ENCODE results near the gene FAM174B. TPM values are rescaled to one million over a fixed set of nuclear protein-coding genes. Genes with fewer than 3 reads are reported as not detected.

FAM174B gene
- total and polyA plus RNA-seq, 8 donors = 26.0 to 122 (median 64.7) TPM

DNA sequence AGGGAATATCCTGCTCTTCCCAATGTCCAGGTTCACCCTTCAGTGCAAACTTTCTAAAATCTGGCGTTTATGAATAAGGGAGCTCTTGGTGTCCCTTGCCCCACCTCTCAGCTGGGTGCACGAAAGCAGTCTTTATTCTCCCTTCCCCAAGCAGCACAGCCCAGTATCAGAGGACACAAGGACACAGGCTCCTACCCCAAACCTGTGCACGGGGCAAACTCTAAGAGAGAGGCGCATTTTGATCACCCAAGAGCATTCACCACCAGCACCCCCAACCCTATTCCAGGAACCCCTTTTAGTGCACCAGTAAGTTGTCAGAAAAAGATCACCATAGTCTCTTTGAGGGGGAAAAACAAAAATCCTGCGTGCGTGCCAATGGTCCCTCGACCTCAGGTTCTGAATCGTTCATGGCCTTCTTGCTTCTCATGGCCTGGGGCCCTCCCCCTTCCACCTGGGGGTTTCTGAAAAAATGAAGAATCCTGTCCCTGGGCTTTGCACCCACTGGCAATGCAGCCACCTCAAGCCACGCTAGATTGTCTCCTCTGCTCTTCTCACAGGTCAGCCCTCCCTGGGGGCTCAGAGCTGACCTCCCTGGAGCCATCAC lies 78.9 kb downstream of the FAM174B start:
- H3K4me1 ChIP-seq = no peaks in the 10 kb centered on the region
- TF ChIP-seq, protein P1, sequence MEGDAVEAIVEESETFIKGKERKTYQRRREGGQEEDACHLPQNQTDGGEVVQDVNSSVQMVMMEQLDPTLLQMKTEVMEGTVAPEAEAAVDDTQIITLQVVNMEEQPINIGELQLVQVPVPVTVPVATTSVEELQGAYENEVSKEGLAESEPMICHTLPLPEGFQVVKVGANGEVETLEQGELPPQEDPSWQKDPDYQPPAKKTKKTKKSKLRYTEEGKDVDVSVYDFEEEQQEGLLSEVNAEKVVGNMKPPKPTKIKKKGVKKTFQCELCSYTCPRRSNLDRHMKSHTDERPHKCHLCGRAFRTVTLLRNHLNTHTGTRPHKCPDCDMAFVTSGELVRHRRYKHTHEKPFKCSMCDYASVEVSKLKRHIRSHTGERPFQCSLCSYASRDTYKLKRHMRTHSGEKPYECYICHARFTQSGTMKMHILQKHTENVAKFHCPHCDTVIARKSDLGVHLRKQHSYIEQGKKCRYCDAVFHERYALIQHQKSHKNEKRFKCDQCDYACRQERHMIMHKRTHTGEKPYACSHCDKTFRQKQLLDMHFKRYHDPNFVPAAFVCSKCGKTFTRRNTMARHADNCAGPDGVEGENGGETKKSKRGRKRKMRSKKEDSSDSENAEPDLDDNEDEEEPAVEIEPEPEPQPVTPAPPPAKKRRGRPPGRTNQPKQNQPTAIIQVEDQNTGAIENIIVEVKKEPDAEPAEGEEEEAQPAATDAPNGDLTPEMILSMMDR (IDR thresholded peaks at IDR 0.05) = no peak
- intact Hi-C loops (cut with DNase I) = no loop called here
- no peaks in the 10 kb centered on the region for H3K9me3 ChIP-seq
- ATAC-seq = no peak
- WGBS, 2 donors = 94% methylated on average over 9 of the region's 9 CpGs
- no peak overlapping the region for H3K4me3 ChIP-seq
- FAIRE-seq = no peak
- H3K27ac ChIP-seq = no peak overlapping the region
- DNase-seq = no peak
- no peaks in the 10 kb centered on the region for H3K36me3 ChIP-seq
- H3K27me3 ChIP-seq = no peaks in the 10 kb centered on the region

DNA sequence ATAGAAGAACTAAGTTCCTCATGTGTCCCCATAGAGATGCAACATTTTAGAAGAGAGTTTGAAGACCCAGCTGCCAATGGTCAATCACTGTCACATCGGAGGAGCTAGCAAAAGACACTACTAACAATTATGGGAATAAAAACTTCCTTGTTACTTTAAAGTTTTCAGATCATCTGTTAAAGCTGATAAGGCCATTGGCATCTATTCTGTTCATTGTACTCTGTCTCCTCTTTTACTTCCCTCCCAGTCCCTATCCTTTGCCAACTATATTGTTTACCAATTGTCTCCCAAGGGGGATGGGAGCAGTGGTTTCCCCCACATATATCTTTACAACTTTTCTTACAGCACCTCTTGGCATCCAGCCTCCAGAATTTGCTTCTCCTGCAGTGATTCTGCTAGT lies 81.0 kb downstream of the FAM174B start:
- Histone ChIP-seq H3K4me1 (no peaks in the 10 kb centered on the region), H3K36me3 (no peaks in the 10 kb centered on the region), H3K4me3 (no peak overlapping the region), H3K27me3 (no peaks in the 10 kb centered on the region), H3K27ac (no peak overlapping the region), H3K9me3 (no peaks in the 10 kb centered on the region)
- intact Hi-C loops (cut with DNase I) = no loop called here
- ATAC-seq (no peak), FAIRE-seq (no peak), DNase-seq (no peak)
- TF ChIP-seq, protein P1 (IDR thresholded peaks at IDR 0.05) = no peak
- WGBS, 2 donors = 82 to 94% methylated on average over 1 of the region's 1 CpG

DNA sequence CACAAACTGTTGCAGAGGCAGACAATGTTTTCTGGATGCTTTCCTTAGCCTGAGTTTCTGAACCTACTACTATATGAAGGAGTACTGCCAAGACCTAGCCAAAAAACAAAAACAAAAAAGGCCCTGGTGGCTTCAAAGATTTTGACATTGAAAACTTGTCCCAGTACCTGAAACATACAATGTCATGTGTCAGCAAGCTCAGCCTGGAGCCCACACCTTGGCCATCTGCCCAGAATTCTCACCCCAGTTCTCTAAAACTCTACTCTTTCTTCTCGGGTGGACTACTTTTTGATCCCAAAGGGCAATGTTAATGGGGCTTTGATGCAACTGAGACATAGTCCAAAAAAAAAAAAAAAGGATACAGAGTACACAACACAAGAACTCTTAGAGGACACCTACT lies 81.4 kb downstream of the FAM174B start:
- WGBS, 2 donors = 52 to 57% methylated on average over 1 of the region's 1 CpG
- TF ChIP-seq, protein P1 (IDR thresholded peaks at IDR 0.05) = no peak
- no peaks in the 10 kb centered on the region for H3K27me3 ChIP-seq
- no peak for DNase-seq
- H3K27ac ChIP-seq = no peak overlapping the region
- H3K4me3 ChIP-seq = no peak overlapping the region
- no peaks in the 10 kb centered on the region for H3K36me3 ChIP-seq
- FAIRE-seq = no peak
- no peak for ATAC-seq
- no peaks in the 10 kb centered on the region for H3K4me1 ChIP-seq
- intact Hi-C loops (cut with DNase I) = no loop called here
- H3K9me3 ChIP-seq = no peaks in the 10 kb centered on the region

DNA sequence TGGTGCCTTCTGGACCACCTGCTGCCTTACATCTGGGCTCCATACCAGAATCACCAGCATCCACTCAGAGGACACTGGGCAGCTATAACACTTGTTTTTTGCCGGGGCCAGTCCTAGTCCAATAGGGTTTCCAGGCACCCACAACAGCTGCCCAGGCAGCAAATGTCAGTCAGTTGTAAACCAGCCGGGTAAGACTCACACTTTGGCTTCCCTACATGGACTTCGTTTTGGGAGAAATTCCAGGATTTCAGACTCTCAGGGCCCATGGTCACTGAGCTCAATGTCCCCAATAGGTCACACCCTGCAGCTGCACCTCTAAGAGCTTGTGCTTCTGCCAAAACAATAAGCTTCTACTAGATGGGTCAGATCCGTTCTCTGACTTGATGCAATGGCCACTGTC lies 83.8 kb downstream of the FAM174B start:
- no peak overlapping the region for H3K27ac ChIP-seq
- no peak for ATAC-seq
- FAIRE-seq = no peak
- H3K4me1 ChIP-seq = no peaks in the 10 kb centered on the region
- intact Hi-C loops (cut with DNase I) = no loop called here
- H3K4me3 ChIP-seq = no peak overlapping the region
- H3K36me3 ChIP-seq = no peaks in the 10 kb centered on the region
- no peaks in the 10 kb centered on the region for H3K9me3 ChIP-seq
- TF ChIP-seq, protein P1 (IDR thresholded peaks at IDR 0.05) = no peak
- no peak for DNase-seq
- H3K27me3 ChIP-seq = no peaks in the 10 kb centered on the region
- WGBS, 2 donors = 62 to 87% methylated on average over 4 of the region's 4 CpGs

DNA sequence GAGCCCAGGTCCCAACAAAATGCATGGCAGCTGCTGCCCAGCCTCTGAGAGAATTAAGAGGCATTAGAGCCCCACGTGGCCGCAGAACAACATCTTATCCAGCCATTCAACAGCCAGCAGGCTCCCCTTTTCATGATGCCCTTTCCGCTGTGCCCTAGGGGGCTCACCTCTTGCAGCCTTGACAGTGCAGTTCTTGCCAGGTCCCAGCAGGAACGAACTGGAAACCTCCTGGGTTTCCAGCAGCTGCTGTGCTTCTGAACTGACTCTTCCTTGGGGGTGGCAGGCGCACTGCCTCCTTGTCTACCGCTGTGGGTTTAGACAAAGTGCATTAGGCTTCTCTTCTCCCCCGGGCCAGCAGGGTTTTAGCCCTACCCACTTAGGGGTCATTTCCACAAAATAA lies 85.2 kb downstream of the FAM174B start:
- TF ChIP-seq, protein P1 (IDR thresholded peaks at IDR 0.05) = no peak
- DNase-seq = no peak
- Histone ChIP-seq H3K9me3 (no peaks in the 10 kb centered on the region), H3K4me3 (no peak overlapping the region), H3K36me3 (no peaks in the 10 kb centered on the region), H3K27ac (no peak overlapping the region), H3K27me3 (no peaks in the 10 kb centered on the region), H3K4me1 (no peaks in the 10 kb centered on the region)
- FAIRE-seq = no peak
- no peak for ATAC-seq
- intact Hi-C loops (cut with DNase I) = no loop called here
- 57 to 74% methylated on average over 7 of the region's 7 CpGs for WGBS, 2 donors
